GM18505 (cell line): ENCODE data around the gene SV2B.

Experiments used
- ATAC-seq: cut with Tn5 transposase; IDR thresholded peaks from one replicate; pipeline ENCODE4 v1.9.1; 2021; ENCODE audit not compliant: unreplicated experiment
- POLR2A ChIP-seq: IDR thresholded peaks from 4 replicates; pipeline ENCODE4 v1.6.1; 2011; ENCODE audit warnings: borderline replicate concordance; ENCODE audit not compliant: insufficient read depth, insufficient read length; ENCODE audit errors: extremely low read depth

SV2B gene

GRCh38 chr15:91225741-91226140, 125.7 kb downstream of the SV2B start:
- no peak for TF ChIP-seq POLR2A
- no peak for ATAC-seq

GRCh38 chr15:91227117-91227516, 127.1 kb downstream of the SV2B start:
- no peak for ATAC-seq
- TF ChIP-seq POLR2A: no peak

GRCh38 chr15:91227766-91228165, 127.7 kb downstream of the SV2B start:
- TF ChIP-seq POLR2A: no peak

GRCh38 chr15:91228383-91228782, 128.3 kb downstream of the SV2B start:
- ATAC-seq: no peak
- TF ChIP-seq POLR2A: no peak

More at GRCh38 chr15:91227766-91228165, 127.7 kb downstream of the SV2B start:
- ATAC-seq: no peak

GRCh38 chr15:91228890-91229289, 128.8 kb downstream of the SV2B start:
- TF ChIP-seq POLR2A: no peak
- ATAC-seq: no peak

- no peak for TF ChIP-seq POLR2A
- no peak for ATAC-seq
These were observed 131.6 kb downstream of the SV2B start for GRCh38 chr15:91231703-91232102.

GRCh38 chr15:91234759-91235158, 134.7 kb downstream of the SV2B start:
- TF ChIP-seq POLR2A: no peak
- no peak for ATAC-seq

- no peak for TF ChIP-seq POLR2A
- ATAC-seq: no peak
These were observed 135.3 kb downstream of the SV2B start for GRCh38 chr15:91235376-91235775.

- no peak for ATAC-seq
- no peak for TF ChIP-seq POLR2A
These were observed 137.4 kb downstream of the SV2B start for GRCh38 chr15:91237445-91237844.

- no peak for TF ChIP-seq POLR2A
- ATAC-seq: no peak
These were observed 138.8 kb downstream of the SV2B start for GRCh38 chr15:91238644-91239425.

- no peak for TF ChIP-seq POLR2A
- no peak for ATAC-seq
These were observed 143.8 kb downstream of the SV2B start for GRCh38 chr15:91243826-91244225.

- no peak for TF ChIP-seq POLR2A
- no peak for ATAC-seq
These were observed 144.9 kb downstream of the SV2B start for GRCh38 chr15:91244919-91245318.

- ATAC-seq: no peak
- no peak for TF ChIP-seq POLR2A
These were observed 146.9 kb downstream of the SV2B start for GRCh38 chr15:91246998-91247397.

GRCh38 chr15:91249591-91249990, 149.5 kb downstream of the SV2B start:
- no peak for ATAC-seq
- TF ChIP-seq POLR2A: no peak
